ENCODE data around the gene FAU. TPM values are rescaled to one million over a fixed set of nuclear protein-coding genes. Genes with fewer than 3 reads are reported as not detected.
A peak's percentile ranks its signal among the peaks of the same experiment; 100 is the strongest.

FAU gene
- total and polyA plus RNA-seq, 2 of the 13 experiments (the other 11 are each of a cell fraction or from before 2014, with no cell fraction given), result 374 to 869 TPM

DNA sequence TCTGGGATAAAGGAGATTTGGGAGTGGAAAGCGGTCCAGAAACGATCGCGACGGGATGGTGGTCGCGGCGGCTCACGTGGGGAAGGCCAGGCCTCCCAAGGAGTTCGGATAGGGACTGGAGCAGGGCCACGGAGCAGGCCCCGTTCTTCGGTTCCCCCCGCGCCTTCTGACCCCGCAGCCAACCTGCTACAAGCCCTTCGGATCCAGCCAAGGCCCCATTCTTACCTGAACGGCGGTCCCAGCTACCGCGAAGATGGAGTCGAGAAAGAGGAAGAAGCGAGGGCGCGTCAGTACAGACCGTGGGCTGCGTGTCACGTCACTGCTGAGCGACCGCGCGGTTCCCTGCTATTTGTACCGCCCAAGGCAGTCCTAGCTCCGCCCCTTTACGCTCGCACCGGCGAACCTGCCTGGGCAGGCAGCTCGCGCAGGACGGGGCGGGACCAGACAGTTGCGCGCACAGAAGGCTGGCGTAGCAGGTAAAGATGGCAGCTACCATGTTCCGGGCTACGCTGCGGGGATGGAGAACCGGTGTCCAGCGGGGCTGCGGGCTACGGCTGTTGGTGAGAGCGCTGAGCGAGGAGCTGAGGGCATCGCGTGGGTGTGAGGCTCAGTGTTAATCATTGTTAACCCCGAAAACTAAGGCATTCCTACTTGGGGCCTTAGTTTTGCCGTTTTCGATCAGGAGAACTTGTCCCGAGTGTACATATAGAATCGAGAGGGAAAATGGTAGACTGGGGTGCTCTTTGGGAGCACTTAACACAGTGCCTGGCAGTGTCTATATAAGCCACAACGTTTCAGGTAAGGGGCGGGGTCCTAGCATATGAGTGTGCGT is at the start of gene FAU, which contains the start of gene MRPL49 (continued):
- TF ChIP-seq, protein P1, sequence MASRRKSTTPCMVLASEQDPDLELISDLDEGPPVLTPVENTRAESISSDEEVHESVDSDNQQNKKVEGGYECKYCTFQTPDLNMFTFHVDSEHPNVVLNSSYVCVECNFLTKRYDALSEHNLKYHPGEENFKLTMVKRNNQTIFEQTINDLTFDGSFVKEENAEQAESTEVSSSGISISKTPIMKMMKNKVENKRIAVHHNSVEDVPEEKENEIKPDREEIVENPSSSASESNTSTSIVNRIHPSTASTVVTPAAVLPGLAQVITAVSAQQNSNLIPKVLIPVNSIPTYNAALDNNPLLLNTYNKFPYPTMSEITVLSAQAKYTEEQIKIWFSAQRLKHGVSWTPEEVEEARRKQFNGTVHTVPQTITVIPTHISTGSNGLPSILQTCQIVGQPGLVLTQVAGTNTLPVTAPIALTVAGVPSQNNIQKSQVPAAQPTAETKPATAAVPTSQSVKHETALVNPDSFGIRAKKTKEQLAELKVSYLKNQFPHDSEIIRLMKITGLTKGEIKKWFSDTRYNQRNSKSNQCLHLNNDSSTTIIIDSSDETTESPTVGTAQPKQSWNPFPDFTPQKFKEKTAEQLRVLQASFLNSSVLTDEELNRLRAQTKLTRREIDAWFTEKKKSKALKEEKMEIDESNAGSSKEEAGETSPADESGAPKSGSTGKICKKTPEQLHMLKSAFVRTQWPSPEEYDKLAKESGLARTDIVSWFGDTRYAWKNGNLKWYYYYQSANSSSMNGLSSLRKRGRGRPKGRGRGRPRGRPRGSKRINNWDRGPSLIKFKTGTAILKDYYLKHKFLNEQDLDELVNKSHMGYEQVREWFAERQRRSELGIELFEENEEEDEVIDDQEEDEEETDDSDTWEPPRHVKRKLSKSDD (CRISPR knock-in tag; IDR thresholded peaks at IDR 0.05; ENCODE audit: low read depth), result peak; percentile 98
- TF ChIP-seq, protein P2, sequence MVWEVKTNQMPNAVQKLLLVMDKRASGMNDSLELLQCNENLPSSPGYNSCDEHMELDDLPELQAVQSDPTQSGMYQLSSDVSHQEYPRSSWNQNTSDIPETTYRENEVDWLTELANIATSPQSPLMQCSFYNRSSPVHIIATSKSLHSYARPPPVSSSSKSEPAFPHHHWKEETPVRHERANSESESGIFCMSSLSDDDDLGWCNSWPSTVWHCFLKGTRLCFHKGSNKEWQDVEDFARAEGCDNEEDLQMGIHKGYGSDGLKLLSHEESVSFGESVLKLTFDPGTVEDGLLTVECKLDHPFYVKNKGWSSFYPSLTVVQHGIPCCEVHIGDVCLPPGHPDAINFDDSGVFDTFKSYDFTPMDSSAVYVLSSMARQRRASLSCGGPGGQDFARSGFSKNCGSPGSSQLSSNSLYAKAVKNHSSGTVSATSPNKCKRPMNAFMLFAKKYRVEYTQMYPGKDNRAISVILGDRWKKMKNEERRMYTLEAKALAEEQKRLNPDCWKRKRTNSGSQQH (CRISPR knock-in tag; IDR thresholded peaks at IDR 0.05; ENCODE audit: low read depth), result peak; percentile 95
- TF ChIP-seq FOXK1 (CRISPR knock-in tag; IDR thresholded peaks at IDR 0.05; ENCODE audit: borderline replicate concordance, low read depth) (peak; percentile 93), ZNF383 (CRISPR knock-in tag; IDR thresholded peaks at IDR 0.05; ENCODE audit: borderline replicate concordance) (no peak), AGO2 (optimal IDR thresholded peaks at IDR 0.05; ENCODE audit: low read depth, low read length) (peak; percentile 77), FOXP1 (IDR thresholded peaks at IDR 0.05) (no peak), FOXP1 (CRISPR knock-in tag; IDR thresholded peaks at IDR 0.05) (no peak), ARHGAP35 (CRISPR knock-in tag; IDR thresholded peaks at IDR 0.05; ENCODE audit: borderline replicate concordance) (no peak), ETV6 (CRISPR knock-in tag; conservative IDR thresholded peaks at IDR 0.05) (0 out of 2 replicates have a peak, but pooled peaks have one; percentile 34), HIVEP1 (CRISPR knock-in tag; IDR thresholded peaks at IDR 0.05) (peak; percentile 85; the same call in 1 of the 2 replicates), TRIM24 (CRISPR knock-in tag; IDR thresholded peaks at IDR 0.05) (no peak), ZNF598 (CRISPR knock-in tag; IDR thresholded peaks at IDR 0.05; ENCODE audit: borderline replicate concordance) (peak; percentile 54; the same call in 1 of the 2 replicates), REXO4 (CRISPR knock-in tag; IDR thresholded peaks at IDR 0.05; ENCODE audit: borderline replicate concordance) (no peak), SOX13 (IDR thresholded peaks at IDR 0.05) (no peak), SOX13 (CRISPR knock-in tag; conservative IDR thresholded peaks at IDR 0.05 in 1 of 2, IDR thresholded peaks at IDR 0.05 in 1 of 2) (0 out of 4 replicates have a peak, but pooled peaks of 1 of the 2 experiments have one; percentile 20)
- TF ChIP-seq, protein P3, sequence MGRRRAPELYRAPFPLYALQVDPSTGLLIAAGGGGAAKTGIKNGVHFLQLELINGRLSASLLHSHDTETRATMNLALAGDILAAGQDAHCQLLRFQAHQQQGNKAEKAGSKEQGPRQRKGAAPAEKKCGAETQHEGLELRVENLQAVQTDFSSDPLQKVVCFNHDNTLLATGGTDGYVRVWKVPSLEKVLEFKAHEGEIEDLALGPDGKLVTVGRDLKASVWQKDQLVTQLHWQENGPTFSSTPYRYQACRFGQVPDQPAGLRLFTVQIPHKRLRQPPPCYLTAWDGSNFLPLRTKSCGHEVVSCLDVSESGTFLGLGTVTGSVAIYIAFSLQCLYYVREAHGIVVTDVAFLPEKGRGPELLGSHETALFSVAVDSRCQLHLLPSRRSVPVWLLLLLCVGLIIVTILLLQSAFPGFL (CRISPR knock-in tag; IDR thresholded peaks at IDR 0.05), result no peak
- TF ChIP-seq, protein P4, sequence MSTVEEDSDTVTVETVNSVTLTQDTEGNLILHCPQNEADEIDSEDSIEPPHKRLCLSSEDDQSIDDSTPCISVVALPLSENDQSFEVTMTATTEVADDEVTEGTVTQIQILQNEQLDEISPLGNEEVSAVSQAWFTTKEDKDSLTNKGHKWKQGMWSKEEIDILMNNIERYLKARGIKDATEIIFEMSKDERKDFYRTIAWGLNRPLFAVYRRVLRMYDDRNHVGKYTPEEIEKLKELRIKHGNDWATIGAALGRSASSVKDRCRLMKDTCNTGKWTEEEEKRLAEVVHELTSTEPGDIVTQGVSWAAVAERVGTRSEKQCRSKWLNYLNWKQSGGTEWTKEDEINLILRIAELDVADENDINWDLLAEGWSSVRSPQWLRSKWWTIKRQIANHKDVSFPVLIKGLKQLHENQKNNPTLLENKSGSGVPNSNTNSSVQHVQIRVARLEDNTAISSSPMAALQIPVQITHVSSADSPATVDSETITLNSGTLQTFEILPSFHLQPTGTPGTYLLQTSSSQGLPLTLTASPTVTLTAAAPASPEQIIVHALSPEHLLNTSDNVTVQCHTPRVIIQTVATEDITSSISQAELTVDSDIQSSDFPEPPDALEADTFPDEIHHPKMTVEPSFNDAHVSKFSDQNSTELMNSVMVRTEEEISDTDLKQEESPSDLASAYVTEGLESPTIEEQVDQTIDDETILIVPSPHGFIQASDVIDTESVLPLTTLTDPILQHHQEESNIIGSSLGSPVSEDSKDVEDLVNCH (CRISPR knock-in tag; IDR thresholded peaks at IDR 0.05), result no peak
- TF ChIP-seq, protein P5, sequence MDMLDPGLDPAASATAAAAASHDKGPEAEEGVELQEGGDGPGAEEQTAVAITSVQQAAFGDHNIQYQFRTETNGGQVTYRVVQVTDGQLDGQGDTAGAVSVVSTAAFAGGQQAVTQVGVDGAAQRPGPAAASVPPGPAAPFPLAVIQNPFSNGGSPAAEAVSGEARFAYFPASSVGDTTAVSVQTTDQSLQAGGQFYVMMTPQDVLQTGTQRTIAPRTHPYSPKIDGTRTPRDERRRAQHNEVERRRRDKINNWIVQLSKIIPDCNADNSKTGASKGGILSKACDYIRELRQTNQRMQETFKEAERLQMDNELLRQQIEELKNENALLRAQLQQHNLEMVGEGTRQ (IDR thresholded peaks at IDR 0.05; ENCODE audit: low read depth, low read length), result no peak
- TF ChIP-seq, protein P5 (CRISPR knock-in tag; IDR thresholded peaks at IDR 0.05; ENCODE audit: borderline replicate concordance), result peak; percentile 19; the same call in 1 of the 2 replicates

All from HepG2 (cell line).